IPS-20b (cell line): Measurements from ENCODE around the gene ELN.

Experiments
- H3K27ac ChIP-seq: one replicate; pipeline ENCODE4 v1.5.1; 2013; ENCODE audit warnings: low read length
- H3K27me3 ChIP-seq: 2 replicates; pipeline ENCODE4 v1.6.1; 2013; ENCODE audit warnings: mild to moderate bottlenecking, low read length, inconsistent platforms; ENCODE audit not compliant: insufficient read depth
- H3K36me3 ChIP-seq: 2 replicates; pipeline ENCODE4 v1.6.1; 2013; ENCODE audit warnings: low read depth, mild to moderate bottlenecking, inconsistent platforms, low read length, moderate library complexity; ENCODE audit not compliant: insufficient read depth
- H3K4me1 ChIP-seq: 2 replicates; pipeline ENCODE4 v1.6.1; 2013; ENCODE audit warnings: mild to moderate bottlenecking, control low read depth, inconsistent platforms, low read length, moderate library complexity; ENCODE audit not compliant: insufficient read depth
- H3K4me3 ChIP-seq: 2 replicates; pipeline ENCODE4 v1.5.1; 2013; ENCODE audit warnings: mild to moderate bottlenecking, low read length, inconsistent platforms
- H3K9ac ChIP-seq: 2 replicates; pipeline ENCODE4 v1.6.1; 2013; ENCODE audit warnings: low read depth, mild to moderate bottlenecking, inconsistent platforms, low read length, moderate library complexity
- H3K9me3 ChIP-seq: 2 replicates; pipeline ENCODE4 v1.6.1; 2013; ENCODE audit warnings: mild to moderate bottlenecking, low read depth, low read length, inconsistent platforms; ENCODE audit not compliant: insufficient read depth

ELN gene

DNA sequence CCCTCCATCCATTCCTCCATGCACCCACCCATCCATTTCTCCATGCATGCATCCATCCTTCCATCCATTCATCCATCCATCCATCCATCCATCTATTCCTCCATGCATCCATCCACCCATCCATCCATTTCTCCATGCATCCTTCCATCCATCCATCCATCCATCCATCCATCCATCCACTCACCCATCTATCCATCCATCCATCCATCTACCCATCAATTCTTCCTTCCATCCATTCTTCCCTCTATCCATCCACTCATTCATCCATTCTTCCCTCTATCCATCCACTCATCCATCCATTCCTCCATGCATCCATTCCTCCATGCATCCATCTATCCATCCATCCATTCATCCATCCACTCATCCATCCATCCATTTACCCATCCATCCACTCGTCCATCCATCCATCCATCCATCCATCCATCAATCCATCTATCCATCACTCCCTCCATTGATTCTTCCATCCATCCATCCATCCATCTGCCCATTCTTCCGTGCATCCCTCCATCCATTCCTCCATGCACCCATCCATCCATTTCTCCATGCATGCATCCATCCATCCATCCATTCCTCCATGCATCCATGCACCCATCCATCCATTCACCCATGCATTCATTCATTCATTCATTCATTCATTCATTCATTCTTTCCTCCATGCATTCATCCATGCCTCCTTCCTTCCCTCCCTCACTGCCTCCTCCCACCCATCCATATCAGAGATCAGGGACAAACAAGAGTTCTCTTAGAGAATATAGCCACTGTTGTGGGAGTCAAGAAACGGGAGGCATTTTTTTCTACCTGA is 22.2 kb downstream of the ELN start:
- no peak overlapping the region for H3K4me3 ChIP-seq
- H3K27ac ChIP-seq, result no peak overlapping the region
- no peaks in the 10 kb centered on the region for H3K27me3 ChIP-seq
- H3K9ac ChIP-seq, result no peak overlapping the region
- H3K4me1 ChIP-seq, result no peaks in the 10 kb centered on the region; the same call in 1 of the 2 replicates
- H3K36me3 ChIP-seq, result no peaks in the 10 kb centered on the region
- H3K9me3 ChIP-seq, result no peaks in the 10 kb centered on the region

- no peaks in the 10 kb centered on the region for H3K27me3 ChIP-seq
- H3K9me3 ChIP-seq, result no peaks in the 10 kb centered on the region
- no peak overlapping the region for H3K27ac ChIP-seq
- H3K36me3 ChIP-seq, result no peaks in the 10 kb centered on the region
- no peaks in the 10 kb centered on the region; the same call in 1 of the 2 replicates for H3K4me1 ChIP-seq
- H3K9ac ChIP-seq, result no peak overlapping the region
- H3K4me3 ChIP-seq, result no peak overlapping the region
These were observed 23.2 kb downstream of the ELN start for GRCh38 chr7:74051193-74051592.

GRCh38 chr7:74051629-74052410 is 23.8 kb downstream of the ELN start:
- no peak overlapping the region for H3K4me3 ChIP-seq
- no peaks in the 10 kb centered on the region; the same call in 1 of the 2 replicates for H3K4me1 ChIP-seq
- no peaks in the 10 kb centered on the region for H3K36me3 ChIP-seq
- H3K9ac ChIP-seq, result no peak overlapping the region
- H3K9me3 ChIP-seq, result no peaks in the 10 kb centered on the region
- no peak overlapping the region for H3K27ac ChIP-seq
- H3K27me3 ChIP-seq, result no peaks in the 10 kb centered on the region

DNA sequence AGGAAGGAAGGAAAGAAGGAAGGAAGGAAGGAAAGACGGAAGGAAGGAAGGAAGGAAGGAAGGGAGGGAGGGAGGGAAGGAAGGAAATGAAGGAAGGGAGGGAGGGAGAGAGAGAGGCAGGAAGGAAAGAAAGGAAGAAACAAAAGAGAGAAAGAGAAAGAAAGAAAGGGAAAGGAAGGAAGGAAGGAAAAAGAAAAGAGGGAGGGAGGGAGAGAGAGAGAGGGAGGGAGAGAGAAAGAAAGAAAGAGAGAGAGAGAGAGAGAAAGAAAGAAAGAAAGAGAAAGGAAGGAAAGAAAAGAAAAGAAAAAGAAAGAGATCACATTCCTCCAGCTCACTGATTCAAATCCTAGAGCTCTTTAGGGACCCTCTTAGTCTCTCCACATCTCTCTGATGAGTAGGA is 24.7 kb downstream of the ELN start:
- Histone ChIP-seq H3K9ac (no peak overlapping the region), H3K9me3 (no peaks in the 10 kb centered on the region), H3K4me1 (no peaks in the 10 kb centered on the region; the same call in 1 of the 2 replicates), H3K27me3 (no peaks in the 10 kb centered on the region), H3K36me3 (no peaks in the 10 kb centered on the region), H3K4me3 (no peak overlapping the region), H3K27ac (no peak overlapping the region)

DNA sequence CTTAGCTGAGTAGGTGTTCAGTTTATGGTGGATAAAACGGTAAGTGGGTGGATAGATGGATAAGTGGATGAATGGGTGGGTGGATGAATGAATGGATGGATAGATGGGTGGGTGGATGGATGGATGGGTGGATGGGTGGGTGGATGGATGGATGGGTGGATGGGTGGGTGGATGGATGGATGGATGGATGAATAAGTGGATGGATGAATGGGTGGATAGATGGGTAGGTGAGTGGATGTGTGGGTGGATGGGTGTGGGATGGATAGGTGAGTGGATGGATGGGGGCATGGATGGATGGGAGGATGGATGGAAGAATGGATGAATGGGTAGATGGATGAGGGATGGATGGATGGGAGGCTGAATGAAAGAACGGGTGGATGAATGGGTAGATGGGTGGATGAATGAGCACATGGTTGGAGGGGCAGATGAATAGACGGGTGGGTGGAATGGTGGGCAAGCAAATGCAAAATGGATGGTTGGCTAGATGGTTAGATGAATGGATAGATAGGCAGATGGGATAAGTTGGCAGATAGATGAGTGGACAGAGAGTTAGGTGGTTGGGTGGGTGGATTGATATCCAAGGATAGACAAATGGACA is 25.7 kb downstream of the ELN start:
- Histone ChIP-seq H3K9me3 (no peaks in the 10 kb centered on the region), H3K4me3 (no peak overlapping the region), H3K9ac (no peak overlapping the region), H3K27ac (no peak overlapping the region), H3K27me3 (no peaks in the 10 kb centered on the region), H3K36me3 (no peaks in the 10 kb centered on the region), H3K4me1 (no peaks in the 10 kb centered on the region; the same call in 1 of the 2 replicates)

GRCh38 chr7:74056096-74056915 is 28.3 kb downstream of the ELN start:
- Histone ChIP-seq H3K27ac (no peak overlapping the region), H3K9ac (no peak overlapping the region), H3K4me1 (no peaks in the 10 kb centered on the region; the same call in 1 of the 2 replicates), H3K36me3 (no peaks in the 10 kb centered on the region), H3K27me3 (no peaks in the 10 kb centered on the region), H3K4me3 (no peak overlapping the region), H3K9me3 (no peaks in the 10 kb centered on the region)

DNA sequence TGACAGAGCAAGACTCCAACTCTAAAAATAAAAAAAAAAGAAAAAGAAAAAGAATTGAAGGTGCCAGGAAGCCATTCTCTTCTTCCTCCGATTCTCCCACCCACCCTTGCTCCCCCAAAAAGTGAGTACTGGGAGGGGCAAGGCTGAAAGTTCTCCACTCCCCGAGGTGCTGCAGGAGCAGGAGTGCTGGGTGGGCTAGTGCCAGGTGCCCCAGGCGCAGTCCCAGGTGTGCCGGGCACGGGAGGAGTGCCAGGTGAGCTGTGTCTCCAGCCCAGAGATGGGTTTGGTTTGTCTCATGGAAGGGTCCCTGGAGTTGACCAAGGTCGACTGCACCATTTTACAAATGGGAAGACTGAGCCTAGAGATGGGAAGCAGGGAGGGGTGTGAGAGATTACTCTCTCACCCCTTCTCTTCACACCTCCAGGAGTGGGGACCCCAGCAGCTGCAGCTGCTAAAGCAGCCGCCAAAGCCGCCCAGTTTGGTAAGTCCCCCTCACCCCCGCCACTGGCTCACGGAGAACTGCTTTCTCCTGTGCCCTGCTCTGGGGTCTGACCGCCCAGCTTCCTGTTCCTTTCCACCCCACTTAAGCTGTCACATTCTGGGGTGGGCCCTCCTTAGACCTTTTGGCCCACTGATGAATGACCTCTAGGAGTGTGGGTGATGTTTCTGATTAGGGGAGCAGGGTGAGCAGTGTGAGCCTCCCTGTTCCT is 29.4 kb downstream of the ELN start:
- Histone ChIP-seq H3K9ac (no peak overlapping the region), H3K27me3 (no peaks in the 10 kb centered on the region), H3K4me1 (no peaks in the 10 kb centered on the region), H3K36me3 (no peaks in the 10 kb centered on the region), H3K27ac (no peak overlapping the region), H3K4me3 (no peak overlapping the region), H3K9me3 (no peaks in the 10 kb centered on the region)

- H3K36me3 ChIP-seq, result no peaks in the 10 kb centered on the region
- H3K9me3 ChIP-seq, result no peaks in the 10 kb centered on the region
- no peaks in the 10 kb centered on the region for H3K4me1 ChIP-seq
- no peak overlapping the region for H3K27ac ChIP-seq
- no peak overlapping the region for H3K4me3 ChIP-seq
- H3K27me3 ChIP-seq, result no peaks in the 10 kb centered on the region
- H3K9ac ChIP-seq, result no peak overlapping the region
These were observed 30.0 kb downstream of the ELN start for GRCh38 chr7:74057987-74058386.

GRCh38 chr7:74058486-74058885 is 30.5 kb downstream of the ELN start:
- Histone ChIP-seq H3K36me3 (no peaks in the 10 kb centered on the region), H3K4me3 (no peak overlapping the region), H3K27me3 (no peaks in the 10 kb centered on the region), H3K9me3 (no peaks in the 10 kb centered on the region), H3K4me1 (no peaks in the 10 kb centered on the region), H3K9ac (no peak overlapping the region), H3K27ac (no peak overlapping the region)

GRCh38 chr7:74059037-74059436 is 31.1 kb downstream of the ELN start:
- Histone ChIP-seq H3K4me3 (no peak overlapping the region), H3K36me3 (no peaks in the 10 kb centered on the region), H3K9ac (no peak overlapping the region), H3K9me3 (no peaks in the 10 kb centered on the region), H3K27ac (no peak overlapping the region), H3K4me1 (no peaks in the 10 kb centered on the region), H3K27me3 (no peaks in the 10 kb centered on the region)
